Activated CD4-positive, alpha-beta T cell treated with anti-CD3 and anti-CD28 coated beads, Interleukin-2, amount 10 ng/mL, durations not matched to agents 24 days and 14 days (primary cell): ENCODE measurements around the gene BMP6. TPM values are rescaled to one million over a fixed set of nuclear protein-coding genes. Genes with fewer than 3 reads are reported as not detected.

Source experiments
- DNase-seq: peaks from one replicate; pipeline ENCODE4 v3.0.0; 2022
- H3K27ac Mint-ChIP-seq: one replicate; pipeline ENCODE4 v1.8.0; 2022; ENCODE audit warnings: mild to moderate bottlenecking, mixed read lengths
- H3K27me3 Mint-ChIP-seq: one replicate; pipeline ENCODE4 v1.8.0; 2022; ENCODE audit warnings: mixed read lengths
- H3K36me3 Mint-ChIP-seq: one replicate; pipeline ENCODE4 v1.8.0; 2022; ENCODE audit warnings: low read depth, mild to moderate bottlenecking, mixed read lengths
- H3K4me1 Mint-ChIP-seq: one replicate; pipeline ENCODE4 v1.8.0; 2021; ENCODE audit warnings: mixed read lengths
- H3K4me3 Mint-ChIP-seq: one replicate; pipeline ENCODE4 v1.8.0; 2022; ENCODE audit warnings: mild to moderate bottlenecking, moderate library complexity, mixed read lengths
- H3K9me3 Mint-ChIP-seq: one replicate; pipeline ENCODE4 v1.8.0; 2021; ENCODE audit warnings: mixed read lengths
- intact Hi-C: fragments of 100-400 bp; cut with micrococcal nuclease; formaldehyde crosslinking; loops from one replicate; pipeline ENCODE4 v1.15.1; 2023
- total RNA-seq: library from RNA; stranded (reverse); gene quantifications from 2 replicates; pipeline ENCODE4 v1.2.3, GENCODE V29; 2022

BMP6 gene
- total RNA-seq, 1 donor from 2014 or later: 0.56 TPM

GRCh38 chr6:7773322-7773721 lies 47.4 kb downstream of the BMP6 start:
- Mint-ChIP-seq H3K27ac (no peak overlapping the region), H3K36me3 (no peaks in the 10 kb centered on the region), H3K4me3 (no peak overlapping the region), H3K4me1 (no peaks in the 10 kb centered on the region), H3K9me3 (no peaks in the 10 kb centered on the region), H3K27me3 (peaks cover 2% of the 10 kb centered on the region)
- DNase-seq: no peak
- intact Hi-C loops: no loop called here

- Mint-ChIP-seq H3K36me3 (no peaks in the 10 kb centered on the region), H3K27me3 (peaks cover 2% of the 10 kb centered on the region), H3K4me1 (no peaks in the 10 kb centered on the region), H3K4me3 (no peak overlapping the region), H3K27ac (no peak overlapping the region), H3K9me3 (no peaks in the 10 kb centered on the region)
- DNase-seq: no peak
- intact Hi-C loops: no loop called here
Measured at GRCh38 chr6:7773914-7774313, 48.0 kb downstream of the BMP6 start.

DNA sequence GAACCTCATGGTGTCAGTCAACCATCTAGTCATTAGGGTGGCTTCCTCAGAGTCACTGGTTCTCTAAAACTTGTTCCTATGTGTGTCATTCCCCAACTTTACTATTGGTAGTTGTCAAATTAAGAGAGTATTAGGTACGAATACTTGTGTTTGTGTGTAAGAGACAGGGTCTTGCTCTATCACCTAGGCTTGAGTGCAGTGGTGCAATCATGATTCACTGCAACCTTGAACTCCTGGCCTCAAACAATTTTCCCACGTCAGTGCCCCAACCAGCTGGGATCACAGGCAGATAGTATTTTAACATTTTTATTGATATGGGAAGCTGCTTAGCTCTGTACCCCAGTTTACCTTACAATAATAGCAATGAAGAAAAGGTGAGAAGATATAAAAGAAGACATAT lies 50.6 kb downstream of the BMP6 start:
- Mint-ChIP-seq H3K4me3 (no peak overlapping the region), H3K9me3 (no peaks in the 10 kb centered on the region), H3K4me1 (no peaks in the 10 kb centered on the region), H3K36me3 (no peaks in the 10 kb centered on the region), H3K27me3 (no peaks in the 10 kb centered on the region), H3K27ac (no peak overlapping the region)
- no peak for DNase-seq
- intact Hi-C loops: no loop called here

- no peak for DNase-seq
- Mint-ChIP-seq H3K4me1 (no peaks in the 10 kb centered on the region), H3K27me3 (no peaks in the 10 kb centered on the region), H3K36me3 (no peaks in the 10 kb centered on the region), H3K4me3 (no peak overlapping the region), H3K27ac (no peak overlapping the region), H3K9me3 (no peaks in the 10 kb centered on the region)
- intact Hi-C loops: no loop called here
Measured at GRCh38 chr6:7777074-7777473, 51.2 kb downstream of the BMP6 start.

DNA sequence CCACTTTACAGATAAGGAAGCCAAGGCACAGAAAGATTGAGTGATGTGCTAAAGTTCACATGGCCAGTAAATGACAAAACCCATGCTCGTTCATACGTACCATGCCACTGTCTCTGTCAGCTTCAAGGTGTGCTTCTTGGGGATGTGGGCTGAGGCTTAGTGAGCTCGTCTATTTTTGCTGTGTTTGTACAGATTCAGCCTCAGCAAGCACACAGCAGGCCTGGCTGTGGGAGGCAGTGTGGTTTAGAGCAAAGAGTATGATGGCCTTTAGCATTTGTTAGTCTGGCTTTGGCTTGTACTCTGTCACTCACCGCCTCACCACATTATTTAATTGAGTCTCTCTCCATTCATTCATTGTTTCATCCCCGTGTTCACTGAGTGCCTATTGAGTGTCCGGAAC lies 55.3 kb downstream of the BMP6 start:
- no peak overlapping the region for H3K27ac Mint-ChIP-seq
- no peaks in the 10 kb centered on the region for H3K27me3 Mint-ChIP-seq
- DNase-seq: no peak
- no peaks in the 10 kb centered on the region for H3K4me1 Mint-ChIP-seq
- no peaks in the 10 kb centered on the region for H3K9me3 Mint-ChIP-seq
- H3K4me3 Mint-ChIP-seq: no peak overlapping the region
- intact Hi-C loops: no loop called here
- no peaks in the 10 kb centered on the region for H3K36me3 Mint-ChIP-seq

DNA sequence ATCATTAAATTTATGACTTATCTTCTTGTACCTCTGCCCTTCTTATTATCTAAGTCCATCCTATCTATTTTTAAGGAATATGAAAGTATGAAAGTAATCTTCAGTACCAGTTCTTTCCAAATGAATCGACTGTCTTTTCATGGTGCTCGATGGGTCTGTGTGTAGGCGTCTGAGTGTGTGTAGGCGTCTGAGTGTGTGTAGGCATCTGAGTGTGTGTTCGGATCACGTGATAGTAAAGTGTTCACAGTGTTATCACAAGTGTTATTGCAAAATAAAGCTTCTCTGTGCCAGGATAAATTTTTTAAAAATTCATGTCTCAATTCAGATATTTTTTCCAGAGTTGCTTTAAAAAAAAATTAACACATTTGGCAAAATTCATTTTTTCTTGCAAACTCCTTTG lies 58.3 kb downstream of the BMP6 start:
- Mint-ChIP-seq H3K27me3 (peaks cover 4% of the 10 kb centered on the region), H3K27ac (no peak overlapping the region), H3K36me3 (no peaks in the 10 kb centered on the region), H3K4me3 (no peak overlapping the region), H3K9me3 (no peaks in the 10 kb centered on the region), H3K4me1 (no peaks in the 10 kb centered on the region)
- intact Hi-C loops: no loop called here
- DNase-seq: no peak

GRCh38 chr6:7784706-7785105 lies 58.8 kb downstream of the BMP6 start:
- Mint-ChIP-seq H3K36me3 (no peaks in the 10 kb centered on the region), H3K27ac (no peak overlapping the region), H3K9me3 (no peaks in the 10 kb centered on the region), H3K4me1 (no peaks in the 10 kb centered on the region), H3K27me3 (peaks cover 4% of the 10 kb centered on the region), H3K4me3 (no peak overlapping the region)
- intact Hi-C loops: no loop called here
- no peak for DNase-seq

DNA sequence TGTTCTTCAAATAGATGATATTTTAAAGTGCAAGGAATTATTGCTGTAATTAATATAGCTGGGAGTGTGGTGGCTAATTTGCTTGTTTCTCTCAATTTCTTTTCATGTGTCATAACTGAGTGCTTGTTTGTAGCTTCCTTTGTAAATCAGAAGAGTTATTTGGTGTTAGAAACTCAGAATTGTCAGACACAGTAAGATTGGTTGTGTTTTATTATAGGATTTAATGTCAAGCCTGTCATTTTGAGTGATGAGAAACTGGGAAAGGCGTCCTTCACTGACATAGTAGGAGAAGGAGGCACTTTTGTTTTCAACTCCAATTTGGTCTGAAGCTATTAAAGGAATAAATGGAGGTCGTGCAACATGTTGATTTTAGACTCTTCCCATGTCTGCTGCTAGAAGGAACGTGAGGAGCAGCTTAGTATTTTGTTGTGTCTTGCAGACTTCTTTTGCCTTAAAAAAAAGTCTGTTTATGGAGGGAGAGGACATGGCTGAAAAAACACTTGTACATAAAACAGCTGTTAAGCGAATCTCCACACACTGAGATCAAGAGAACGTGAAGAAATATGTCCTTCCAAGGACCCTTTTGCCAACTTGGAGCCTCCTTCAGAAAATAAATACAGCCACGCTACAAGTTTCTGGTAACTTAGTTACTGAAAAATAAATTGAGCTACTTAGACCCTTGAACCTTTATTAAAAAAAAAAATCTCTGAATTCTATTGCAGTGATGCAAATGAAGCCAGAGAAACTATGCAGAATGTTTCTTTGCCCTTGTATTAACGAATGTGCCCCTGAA lies 59.5 kb downstream of the BMP6 start:
- peaks cover 4% of the 10 kb centered on the region for H3K27me3 Mint-ChIP-seq
- no peaks in the 10 kb centered on the region for H3K4me1 Mint-ChIP-seq
- H3K36me3 Mint-ChIP-seq: no peaks in the 10 kb centered on the region
- H3K9me3 Mint-ChIP-seq: no peaks in the 10 kb centered on the region
- no peak overlapping the region for H3K27ac Mint-ChIP-seq
- no peak overlapping the region for H3K4me3 Mint-ChIP-seq
- DNase-seq: no peak
- intact Hi-C loops: no loop called here

DNA sequence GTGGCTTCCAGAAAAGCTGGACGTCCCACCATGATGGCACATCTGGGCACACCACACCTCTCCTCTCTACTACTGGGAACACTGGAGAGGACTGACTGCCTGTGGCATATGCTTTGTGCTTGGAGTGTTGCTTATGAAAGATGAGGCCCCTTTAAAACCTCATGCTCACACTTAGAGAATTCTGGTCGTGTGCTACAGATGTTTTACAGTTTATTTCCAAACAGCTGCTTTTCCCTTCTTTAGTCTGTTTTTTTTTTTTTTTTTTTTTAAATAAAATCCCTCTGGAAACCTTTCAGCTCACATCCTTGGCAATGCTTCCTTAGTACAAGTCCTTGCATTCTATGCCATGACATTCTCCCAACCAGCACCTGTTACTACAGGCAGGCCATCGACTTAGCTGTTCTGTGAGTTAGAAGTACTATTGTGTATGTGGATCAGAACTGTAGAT lies 60.3 kb downstream of the BMP6 start:
- intact Hi-C loops: no loop called here
- H3K4me1 Mint-ChIP-seq: no peaks in the 10 kb centered on the region
- H3K27me3 Mint-ChIP-seq: peaks cover 4% of the 10 kb centered on the region
- no peak overlapping the region for H3K27ac Mint-ChIP-seq
- H3K9me3 Mint-ChIP-seq: no peaks in the 10 kb centered on the region
- DNase-seq: no peak
- H3K4me3 Mint-ChIP-seq: no peak overlapping the region
- H3K36me3 Mint-ChIP-seq: no peaks in the 10 kb centered on the region

DNA sequence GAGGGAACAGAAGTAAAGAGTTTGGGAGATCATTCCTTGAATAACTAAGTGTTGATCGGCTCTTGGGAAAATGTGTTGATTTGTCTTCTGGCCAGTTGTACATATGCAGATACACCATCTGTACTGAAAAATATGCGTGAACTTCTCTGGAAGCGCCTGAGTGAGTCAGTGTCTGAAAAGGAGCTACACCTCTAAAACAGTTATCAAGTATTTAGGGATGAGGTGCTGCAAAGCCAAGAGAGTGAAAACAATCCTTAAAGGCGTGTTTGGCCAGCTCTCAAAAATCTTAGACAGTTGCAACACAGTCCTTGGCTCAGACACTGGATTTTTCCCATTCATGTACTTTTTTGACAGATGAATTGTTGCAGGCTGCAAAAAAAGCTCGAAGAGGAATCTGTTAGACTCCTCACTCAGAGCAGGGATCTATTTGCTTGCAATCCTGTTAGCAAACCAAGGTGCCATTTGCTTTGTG lies 61.3 kb downstream of the BMP6 start:
- H3K9me3 Mint-ChIP-seq: no peaks in the 10 kb centered on the region
- H3K27me3 Mint-ChIP-seq: peaks cover 4% of the 10 kb centered on the region
- DNase-seq: no peak
- H3K27ac Mint-ChIP-seq: no peak overlapping the region
- no peak overlapping the region for H3K4me3 Mint-ChIP-seq
- no peaks in the 10 kb centered on the region for H3K36me3 Mint-ChIP-seq
- no peaks in the 10 kb centered on the region for H3K4me1 Mint-ChIP-seq
- intact Hi-C loops: no loop called here

GRCh38 chr6:7787731-7788130 lies 61.8 kb downstream of the BMP6 start:
- DNase-seq: no peak
- no peaks in the 10 kb centered on the region for H3K4me1 Mint-ChIP-seq
- H3K27me3 Mint-ChIP-seq: peaks cover 4% of the 10 kb centered on the region
- H3K9me3 Mint-ChIP-seq: no peaks in the 10 kb centered on the region
- no peak overlapping the region for H3K27ac Mint-ChIP-seq
- H3K4me3 Mint-ChIP-seq: no peak overlapping the region
- H3K36me3 Mint-ChIP-seq: no peaks in the 10 kb centered on the region
- intact Hi-C loops: no loop called here

- H3K27me3 Mint-ChIP-seq: peaks cover 7% of the 10 kb centered on the region
- no peaks in the 10 kb centered on the region for H3K36me3 Mint-ChIP-seq
- no peak for DNase-seq
- H3K4me1 Mint-ChIP-seq: no peaks in the 10 kb centered on the region
- intact Hi-C loops: no loop called here
- no peak overlapping the region for H3K4me3 Mint-ChIP-seq
- no peak overlapping the region for H3K27ac Mint-ChIP-seq
- H3K9me3 Mint-ChIP-seq: no peaks in the 10 kb centered on the region
Measured at GRCh38 chr6:7794509-7794908, 68.6 kb downstream of the BMP6 start.

- peaks cover 7% of the 10 kb centered on the region for H3K27me3 Mint-ChIP-seq
- H3K36me3 Mint-ChIP-seq: no peaks in the 10 kb centered on the region
- H3K4me1 Mint-ChIP-seq: no peaks in the 10 kb centered on the region
- H3K27ac Mint-ChIP-seq: no peak overlapping the region
- DNase-seq: no peak
- intact Hi-C loops: no loop called here
- H3K4me3 Mint-ChIP-seq: no peak overlapping the region
- H3K9me3 Mint-ChIP-seq: no peaks in the 10 kb centered on the region
Measured at GRCh38 chr6:7797386-7797785, 71.5 kb downstream of the BMP6 start.

GRCh38 chr6:7798751-7799150 lies 72.9 kb downstream of the BMP6 start:
- H3K27ac Mint-ChIP-seq: no peak overlapping the region
- H3K36me3 Mint-ChIP-seq: no peaks in the 10 kb centered on the region
- no peak for DNase-seq
- H3K27me3 Mint-ChIP-seq: peaks cover 7% of the 10 kb centered on the region
- H3K4me3 Mint-ChIP-seq: no peak overlapping the region
- no peaks in the 10 kb centered on the region for H3K9me3 Mint-ChIP-seq
- intact Hi-C loops: no loop called here
- H3K4me1 Mint-ChIP-seq: no peaks in the 10 kb centered on the region

GRCh38 chr6:7802662-7803061 lies 76.8 kb downstream of the BMP6 start:
- no peaks in the 10 kb centered on the region for H3K36me3 Mint-ChIP-seq
- H3K4me1 Mint-ChIP-seq: no peaks in the 10 kb centered on the region
- no peak overlapping the region for H3K27ac Mint-ChIP-seq
- no peaks in the 10 kb centered on the region for H3K9me3 Mint-ChIP-seq
- H3K27me3 Mint-ChIP-seq: peaks cover 4% of the 10 kb centered on the region
- DNase-seq: no peak
- intact Hi-C loops: no loop called here
- H3K4me3 Mint-ChIP-seq: no peak overlapping the region
